ENCODE measurements around the gene S1PR4. TPM values are rescaled to one million over a fixed set of nuclear protein-coding genes. Genes with fewer than 3 reads are reported as not detected.

S1PR4 gene
- total and polyA plus RNA-seq, 9 of the 15 experiments (the other 6 are each of a cell fraction or from before 2014, with no cell fraction given): 0.27 TPM; not detected in 8

DNA sequence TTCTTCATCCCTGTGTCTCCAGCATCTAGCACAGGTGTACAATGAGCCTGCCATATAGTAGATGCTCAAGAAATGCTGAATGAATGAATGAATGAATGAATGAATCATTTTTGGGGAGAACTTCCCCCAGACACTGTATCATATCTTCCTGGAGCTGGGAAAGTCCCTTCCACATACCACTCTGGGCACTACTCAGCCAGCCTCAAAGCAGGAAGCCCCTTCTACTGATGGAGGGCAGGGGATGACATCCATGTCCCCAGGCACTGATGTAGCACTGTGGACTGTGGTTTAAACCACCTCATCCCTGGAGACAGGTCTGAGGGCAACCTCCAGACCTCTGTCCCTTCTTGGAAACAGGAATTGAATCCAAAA, 37.9 kb upstream of the S1PR4 start:
- H3K9ac ChIP-seq (ENCODE audit: insufficient read depth in 1 of 2, low read depth in 2 of 2, low read length in 2 of 2): no peak overlapping the region
- FAIRE-seq (no peak), ATAC-seq (no peak), DNase-seq (ENCODE audit: extremely low read depth in 1 of 4, low spot score in 3 of 4) (no peak)
- H3K9me3 ChIP-seq (replicated peaks; ENCODE audit: control insufficient read depth, insufficient read depth, low read depth, low read length): no peaks in the 10 kb centered on the region
- in situ Hi-C loops (cut with MboI) (no loop called here), intact Hi-C loops (cut with micrococcal nuclease) (no loop called here)
- no peaks in the 10 kb centered on the region for H4K20me1 ChIP-seq (replicated peaks; ENCODE audit: control insufficient read depth, insufficient read depth, low read length)
- H3K27ac ChIP-seq (ENCODE audit: extremely low read depth, low read depth, low read length): no peak overlapping the region
- peaks cover 0 to 16% of the 10 kb centered on the region in 2 experiments; a peak in 3 of 5 replicates for H3K4me1 ChIP-seq (replicated peaks in 1 of 2; ENCODE audit: control insufficient read depth in 2 of 2, insufficient read depth in 2 of 2, low read length in 2 of 2)
- TF ChIP-seq ZNF212 (CRISPR knock-in tag; IDR thresholded peaks at IDR 0.05) (no peak), BCOR (IDR thresholded peaks at IDR 0.05) (peak; percentile 80), KDM1A (IDR thresholded peaks at IDR 0.05) (peak in 1 of 2 experiments; percentile 52; a peak in 2 of 4 replicates), ZNF124 (CRISPR knock-in tag; IDR thresholded peaks at IDR 0.05) (no peak), CBX5 (IDR thresholded peaks at IDR 0.05; ENCODE audit: borderline replicate concordance, low read depth) (no peak), EP300 (IDR thresholded peaks at IDR 0.05; ENCODE audit: low read length) (no peak), RCOR1 (IDR thresholded peaks at IDR 0.05; ENCODE audit: borderline replicate concordance in 1 of 2, low read depth in 2 of 2, low read length in 2 of 2) (0 out of 4 replicates have a peak, but pooled peaks of 1 of the 2 experiments have one; percentile 7), HDAC2 (IDR thresholded peaks at IDR 0.05) (peak; percentile 27; the same call in 1 of the 2 replicates), ZNF24 (IDR thresholded peaks at IDR 0.05) (peak; percentile 99)
- ChIA-PET CTCF (ENCODE audit: low intra/inter-chr PET ratio) (no interaction called here), POLR2A (interaction anchor here (0.6 to 0.8 kb wide), 2 partner anchors 191 to 229 kb away, joined by 3 to 4 read pairs; no protein-coding TSS in a partner anchor)
- no peak overlapping the region for H2AFZ ChIP-seq (ENCODE audit: low read depth, low read length)
- no peaks in the 10 kb centered on the region for H3K36me3 ChIP-seq (ENCODE audit: control insufficient read depth, insufficient read depth, low read length)
- no TSS peak for BruUV-seq (replicated peaks)
- H3K4me2 ChIP-seq (ENCODE audit: insufficient read depth, low read length): no peak overlapping the region
- H3K79me2 ChIP-seq (ENCODE audit: control insufficient read depth, insufficient read depth, low read length): no peaks in the 10 kb centered on the region
- no peaks in the 10 kb centered on the region for H3K27me3 ChIP-seq (ENCODE audit: control insufficient read depth in 2 of 2, insufficient read depth in 2 of 2, low read length in 2 of 2)
- H3K4me3 ChIP-seq: no peak overlapping the region
- no peaks in the 10 kb centered on the region for H3K9me1 ChIP-seq (ENCODE audit: control insufficient read depth, insufficient read depth, low read length)

DNA sequence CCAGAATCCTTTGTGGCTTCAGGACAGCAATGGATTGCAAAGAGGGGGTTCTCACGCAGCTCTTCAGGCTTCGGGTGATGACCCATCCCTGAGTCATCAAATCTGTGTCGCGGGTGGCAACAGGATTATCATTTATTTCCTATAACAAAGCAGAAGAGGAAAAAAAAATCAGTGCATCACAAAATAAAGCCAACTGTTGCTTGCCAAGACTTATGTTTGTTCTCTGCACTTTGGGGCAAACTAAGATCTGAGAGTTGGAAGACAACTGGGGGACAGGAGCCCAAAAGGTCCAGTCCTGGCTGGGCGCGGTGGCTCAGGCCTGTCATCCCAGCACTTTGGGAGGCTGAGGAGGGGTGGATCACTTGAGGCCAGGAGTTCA, 36.3 kb upstream of the S1PR4 start:
- H3K4me3 ChIP-seq: no peak overlapping the region
- WGBS (ENCODE audit: insufficient coverage, low coverage, missing lambda C conversion rate): 30% methylated on average over 6 of the region's 6 CpGs
- peaks cover 0 to 16% of the 10 kb centered on the region in 2 experiments; a peak in 3 of 5 replicates for H3K4me1 ChIP-seq (replicated peaks in 1 of 2; ENCODE audit: control insufficient read depth in 2 of 2, insufficient read depth in 2 of 2, low read length in 2 of 2)
- in situ Hi-C loops (cut with MboI): no loop called here
- DNase-seq (ENCODE audit: extremely low read depth in 1 of 4, low spot score in 3 of 4) (peak in 1 of 4 experiments; percentile 18), FAIRE-seq (peak; percentile 32), ATAC-seq (no peak)
- no peaks in the 10 kb centered on the region for H3K27me3 ChIP-seq (ENCODE audit: control insufficient read depth in 2 of 2, insufficient read depth in 2 of 2, low read length in 2 of 2)
- no TSS peak for BruUV-seq (replicated peaks)
- H3K36me3 ChIP-seq (ENCODE audit: control insufficient read depth, insufficient read depth, low read length): no peaks in the 10 kb centered on the region
- POLR2A ChIA-PET: no interaction called here
- H3K9me3 ChIP-seq (replicated peaks; ENCODE audit: control insufficient read depth, insufficient read depth, low read depth, low read length): no peaks in the 10 kb centered on the region
- no peak overlapping the region for H3K4me2 ChIP-seq (ENCODE audit: insufficient read depth, low read length)
- peak overlapping the region in 1 of 2 experiments; percentile 19; a peak in 1 of 4 replicates for H3K9ac ChIP-seq (ENCODE audit: insufficient read depth in 1 of 2, low read depth in 2 of 2, low read length in 2 of 2)
- H3K9me1 ChIP-seq (ENCODE audit: control insufficient read depth, insufficient read depth, low read length): no peaks in the 10 kb centered on the region
- CTCF ChIA-PET (ENCODE audit: low intra/inter-chr PET ratio): no interaction called here
- no peaks in the 10 kb centered on the region for H4K20me1 ChIP-seq (replicated peaks; ENCODE audit: control insufficient read depth, insufficient read depth, low read length)
- H3K79me2 ChIP-seq (ENCODE audit: control insufficient read depth, insufficient read depth, low read length): no peaks in the 10 kb centered on the region
- H3K27ac ChIP-seq (ENCODE audit: extremely low read depth, low read depth, low read length): no peak overlapping the region
- intact Hi-C loops (cut with micrococcal nuclease): no loop called here
- no peak overlapping the region for H2AFZ ChIP-seq (ENCODE audit: low read depth, low read length)
- TF ChIP-seq HDAC2 (IDR thresholded peaks at IDR 0.05) (peak; percentile 45), ELF1 (tag; IDR thresholded peaks at IDR 0.05) (peak; percentile 16; the same call in 1 of the 2 replicates), RCOR1 (IDR thresholded peaks at IDR 0.05; ENCODE audit: borderline replicate concordance in 1 of 2, low read depth in 2 of 2, low read length in 2 of 2) (peak; percentile 14 to 88; a peak in 2 of 4 replicates), ZNF316 (IDR thresholded peaks at IDR 0.05) (peak; percentile 64), ZNF408 (CRISPR knock-in tag; IDR thresholded peaks at IDR 0.05; ENCODE audit: low read depth) (no peak), C11orf30 (IDR thresholded peaks at IDR 0.05; ENCODE audit: low read depth) (peak; percentile 70), FOSL1 (tag; conservative IDR thresholded peaks at IDR 0.05) (peak; percentile 97), FOS (IDR thresholded peaks at IDR 0.05; ENCODE audit: extremely low read depth, insufficient read length) (peak; percentile 19)
- TF ChIP-seq, protein P1, sequence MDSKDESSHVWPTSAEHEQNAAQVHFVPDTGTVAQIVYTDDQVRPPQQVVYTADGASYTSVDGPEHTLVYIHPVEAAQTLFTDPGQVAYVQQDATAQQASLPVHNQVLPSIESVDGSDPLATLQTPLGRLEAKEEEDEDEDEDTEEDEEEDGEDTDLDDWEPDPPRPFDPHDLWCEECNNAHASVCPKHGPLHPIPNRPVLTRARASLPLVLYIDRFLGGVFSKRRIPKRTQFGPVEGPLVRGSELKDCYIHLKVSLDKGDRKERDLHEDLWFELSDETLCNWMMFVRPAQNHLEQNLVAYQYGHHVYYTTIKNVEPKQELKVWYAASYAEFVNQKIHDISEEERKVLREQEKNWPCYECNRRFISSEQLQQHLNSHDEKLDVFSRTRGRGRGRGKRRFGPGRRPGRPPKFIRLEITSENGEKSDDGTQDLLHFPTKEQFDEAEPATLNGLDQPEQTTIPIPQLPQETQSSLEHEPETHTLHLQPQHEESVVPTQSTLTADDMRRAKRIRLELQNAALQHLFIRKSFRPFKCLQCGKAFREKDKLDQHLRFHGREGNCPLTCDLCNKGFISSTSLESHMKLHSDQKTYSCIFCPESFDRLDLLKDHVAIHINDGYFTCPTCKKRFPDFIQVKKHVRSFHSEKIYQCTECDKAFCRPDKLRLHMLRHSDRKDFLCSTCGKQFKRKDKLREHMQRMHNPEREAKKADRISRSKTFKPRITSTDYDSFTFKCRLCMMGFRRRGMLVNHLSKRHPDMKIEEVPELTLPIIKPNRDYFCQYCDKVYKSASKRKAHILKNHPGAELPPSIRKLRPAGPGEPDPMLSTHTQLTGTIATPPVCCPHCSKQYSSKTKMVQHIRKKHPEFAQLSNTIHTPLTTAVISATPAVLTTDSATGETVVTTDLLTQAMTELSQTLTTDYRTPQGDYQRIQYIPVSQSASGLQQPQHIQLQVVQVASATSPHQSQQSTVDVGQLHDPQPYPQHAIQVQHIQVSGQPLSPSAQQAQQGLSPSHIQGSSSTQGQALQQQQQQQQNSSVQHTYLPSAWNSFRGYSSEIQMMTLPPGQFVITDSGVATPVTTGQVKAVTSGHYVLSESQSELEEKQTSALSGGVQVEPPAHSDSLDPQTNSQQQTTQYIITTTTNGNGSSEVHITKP (IDR thresholded peaks at IDR 0.05; ENCODE audit: partially characterized antibody): no peak

All from K562 (cell line).